ENCODE data around the gene IER3. TPM values are rescaled to one million over a fixed set of nuclear protein-coding genes. Genes with fewer than 3 reads are reported as not detected.

Gene IER3
- polyA plus RNA-seq, 1 experiment = 85.2 TPM

DNA sequence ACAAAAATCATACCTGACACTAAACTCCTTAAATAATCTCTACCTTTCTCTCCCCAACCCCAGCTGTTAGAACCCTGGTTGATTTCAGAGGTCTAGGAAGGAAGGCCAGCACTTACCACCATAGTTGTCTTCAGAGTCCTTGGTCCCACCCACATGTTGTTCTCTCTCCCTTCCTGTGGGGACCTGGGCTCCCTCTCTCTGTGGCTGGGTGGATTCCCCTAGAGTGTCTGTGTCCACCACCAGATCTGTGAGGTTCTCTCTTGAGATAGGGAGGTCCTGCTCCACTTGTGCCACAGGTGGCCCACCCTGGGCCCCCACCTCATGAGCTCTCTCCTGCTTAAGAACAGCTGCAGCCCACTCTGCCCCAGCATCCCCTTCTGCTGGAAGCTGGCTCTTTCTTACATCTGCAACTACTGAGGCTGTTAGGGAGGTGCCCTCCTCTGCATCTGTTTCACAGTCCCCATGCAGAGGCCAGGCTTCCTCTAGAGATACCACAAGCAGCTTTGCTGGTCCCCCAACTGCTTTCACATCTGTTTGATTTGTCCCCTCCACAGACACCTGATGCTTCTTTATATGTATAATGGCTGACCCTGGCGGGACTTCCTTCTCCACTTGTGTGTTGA, 32.5 kb downstream of the IER3 start:
- Histone ChIP-seq H3K9me3 (ENCODE audit: control insufficient read depth, insufficient read depth, low read length) (no peaks in the 10 kb centered on the region), H3K4me3 (ENCODE audit: low read depth, low read length) (no peak overlapping the region), H3K27me3 (ENCODE audit: control insufficient read depth, insufficient read depth, low read length) (no peaks in the 10 kb centered on the region), H3K27ac (ENCODE audit: low read depth, low read length) (no peak overlapping the region)
- CTCF ChIA-PET = no interaction called here
- no peak for TF ChIP-seq CTCF (IDR thresholded peaks at IDR 0.05; ENCODE audit: low read depth, low read length)
- POLR2A ChIA-PET = no interaction called here
- DNase-seq (ENCODE audit: low read depth, low spot score) = no peak

GRCh38 chr6:30709101-30709868, 35.1 kb downstream of the IER3 start:
- Histone ChIP-seq H3K4me3 (ENCODE audit: low read depth, low read length) (no peak overlapping the region), H3K27ac (ENCODE audit: low read depth, low read length) (no peak overlapping the region), H3K9me3 (ENCODE audit: control insufficient read depth, insufficient read depth, low read length) (no peaks in the 10 kb centered on the region), H3K27me3 (ENCODE audit: control insufficient read depth, insufficient read depth, low read length) (no peaks in the 10 kb centered on the region)
- POLR2A ChIA-PET = no interaction called here
- no peak for DNase-seq (ENCODE audit: low read depth, low spot score)
- no peak for TF ChIP-seq CTCF (IDR thresholded peaks at IDR 0.05; ENCODE audit: low read depth, low read length)
- CTCF ChIA-PET = interaction anchor here (0.6 kb wide), 1 partner anchor 11 kb away, joined by 3 read pairs; no protein-coding TSS in a partner anchor

GRCh38 chr6:30707281-30707850, 37.0 kb downstream of the IER3 start:
- H3K27ac ChIP-seq (ENCODE audit: low read depth, low read length) = no peak overlapping the region
- no peaks in the 10 kb centered on the region for H3K9me3 ChIP-seq (ENCODE audit: control insufficient read depth, insufficient read depth, low read length)
- CTCF ChIA-PET = no interaction called here
- no peak for TF ChIP-seq CTCF (IDR thresholded peaks at IDR 0.05; ENCODE audit: low read depth, low read length)
- DNase-seq (ENCODE audit: low read depth, low spot score) = no peak
- POLR2A ChIA-PET = no interaction called here
- no peak overlapping the region for H3K4me3 ChIP-seq (ENCODE audit: low read depth, low read length)
- no peaks in the 10 kb centered on the region for H3K27me3 ChIP-seq (ENCODE audit: control insufficient read depth, insufficient read depth, low read length)

DNA sequence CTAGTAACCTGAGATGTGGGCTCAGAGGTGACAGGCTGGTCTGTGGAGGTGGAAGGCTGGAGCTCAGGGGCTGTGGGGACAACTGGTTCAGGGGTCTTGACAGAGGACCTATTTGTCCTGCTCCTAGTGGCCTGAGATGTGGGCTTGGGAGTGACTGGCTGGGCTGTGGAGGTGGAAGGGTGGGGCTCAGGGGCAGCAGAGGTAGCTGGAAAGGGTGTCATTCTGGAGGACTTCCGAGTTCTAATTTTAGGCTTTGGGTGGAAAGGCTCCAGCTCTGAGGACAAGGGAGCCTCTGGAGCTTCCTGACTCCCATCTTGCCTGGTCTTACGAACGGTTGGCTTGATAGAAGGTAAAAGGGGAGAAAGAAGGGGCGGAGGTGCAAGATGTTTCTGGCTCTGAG, 38.7 kb downstream of the IER3 start:
- H3K4me3 ChIP-seq (ENCODE audit: low read depth, low read length) = no peak overlapping the region
- CTCF ChIA-PET = no interaction called here
- no peak for DNase-seq (ENCODE audit: low read depth, low spot score)
- no peaks in the 10 kb centered on the region for H3K27me3 ChIP-seq (ENCODE audit: control insufficient read depth, insufficient read depth, low read length)
- no peaks in the 10 kb centered on the region for H3K9me3 ChIP-seq (ENCODE audit: control insufficient read depth, insufficient read depth, low read length)
- POLR2A ChIA-PET = no interaction called here
- TF ChIP-seq CTCF (IDR thresholded peaks at IDR 0.05; ENCODE audit: low read depth, low read length) = no peak
- no peak overlapping the region for H3K27ac ChIP-seq (ENCODE audit: low read depth, low read length)

DNA sequence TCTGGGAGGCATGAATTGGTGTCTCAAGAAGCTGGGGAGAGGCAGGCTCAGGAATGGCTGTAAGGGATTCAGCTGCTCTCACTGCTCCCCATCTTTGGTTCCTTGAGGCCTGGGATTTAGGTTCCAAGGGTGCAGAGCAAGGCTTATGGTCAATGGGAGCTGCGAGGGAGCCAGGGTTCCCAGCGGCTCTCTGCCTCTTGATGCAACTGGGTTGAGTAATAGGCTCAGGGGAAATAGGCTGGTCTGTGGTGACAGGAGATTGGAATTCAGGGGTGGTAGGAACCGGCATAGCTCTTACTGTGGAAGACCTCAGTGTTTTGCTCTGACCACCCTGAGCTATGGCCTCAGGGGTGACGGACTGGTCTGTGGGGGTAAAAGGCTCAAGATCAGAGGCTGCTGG, 40.5 kb downstream of the IER3 start:
- no peak for DNase-seq (ENCODE audit: low read depth, low spot score)
- Histone ChIP-seq H3K27me3 (ENCODE audit: control insufficient read depth, insufficient read depth, low read length) (no peaks in the 10 kb centered on the region), H3K27ac (ENCODE audit: low read depth, low read length) (no peak overlapping the region), H3K9me3 (ENCODE audit: control insufficient read depth, insufficient read depth, low read length) (no peaks in the 10 kb centered on the region), H3K4me3 (ENCODE audit: low read depth, low read length) (no peak overlapping the region)
- no peak for TF ChIP-seq CTCF (IDR thresholded peaks at IDR 0.05; ENCODE audit: low read depth, low read length)
- ChIA-PET CTCF (no interaction called here), POLR2A (interaction anchor here (0.7 to 1.0 kb wide), 2 partner anchors 9 to 16 kb away, joined by 3 to 5 read pairs; no protein-coding TSS in a partner anchor)

All from AG04450 (cell line).